Right lobe of liver (tissue), 6 donors: Measurements from ENCODE around the gene CMC1. TPM values are rescaled to one million over a fixed set of nuclear protein-coding genes. Genes with fewer than 3 reads are reported as not detected.

Experiments
- ATAC-seq, 4 donors: fragments of 200-7000 bp; cut with Tn5 transposase; one replicate each; pipeline ENCODE4 v1.9.1; 2020; ENCODE audit warnings: mild to moderate bottlenecking in 4 of 4, moderate library complexity in 4 of 4
- DNase-seq, 3 donors: peaks; one replicate each; pipeline ENCODE4 v3.0.0-alpha.2; 2020
- H3K27ac ChIP-seq, 3 donors: fragments of 200-600 bp; one replicate each; pipeline ENCODE4 v1.8.0; 2022
- H3K27me3 ChIP-seq, 2 donors: fragments of 200-600 bp; one replicate each; pipeline ENCODE4 v1.8.0; 2022
- H3K36me3 ChIP-seq, 4 donors: fragments of 200-600 bp; sonication (generic) in 1 of 4; one replicate each; pipeline versions ENCODE4 v1.5.1 to v1.8.0; 2017 to 2022; ENCODE audit warnings: control low read depth in 1 of 4
- H3K4me1 ChIP-seq, 4 donors: fragments of 200-600 bp; sonication (generic) in 1 of 4; one replicate each; pipeline versions ENCODE4 v1.5.1 to v1.8.0; 2017 to 2022; ENCODE audit warnings: control low read depth in 1 of 4
- H3K4me3 ChIP-seq, 3 donors: fragments of 200-600 bp; one replicate each; pipeline ENCODE4 v1.8.0; 2022
- H3K9me3 ChIP-seq, 4 donors: fragments of 200-600 bp; sonication (generic) in 1 of 4; one replicate each; pipeline versions ENCODE4 v1.5.1 to v1.8.0; 2017 to 2022; ENCODE audit warnings: control low read depth in 1 of 4
- POLR2A ChIP-seq: fragments of 450-650 bp; IDR thresholded peaks from one replicate; pipeline ENCODE4 v1.6.1; 2017; ENCODE audit warnings: antibody characterized with exemption, mild to moderate bottlenecking
- WGBS: methylation state at CpG from one replicate; pipeline ENCODE4 v1.1.6; 2018; ENCODE audit warnings: low coverage, low lambda C conversion rate; ENCODE audit not compliant: insufficient coverage; ENCODE audit errors: missing lambda C conversion rate; 5-methylcytosine and 5-hydroxymethylcytosine counted together
- intact Hi-C, 2 donors: fragments of 100-400 bp; cut with DNase I; formaldehyde crosslinking; loops; one replicate each; pipeline versions ENCODE4 v1.11.2 to v1.14.1; 2022
- total RNA-seq, 6 experiments: library from RNA; depleted of rRNA in 2 of 6; stranded (reverse); fragments of >200 nt in 2 of 6; fragmentation: NEBNext Ultra II Directional in 3 of 6; extraction: Animal tissue kit (Norgen Biotek cat#: 25700) in 3 of 6; gene quantifications; one replicate each; pipeline versions ENCODE4 v1.1.0 to v1.2.4, GENCODE V29; 2016 to 2023
- TF ChIP-seq, protein P1 (sequence below), 4 donors: fragments of 200-600 bp in 3 of 4; fragments of 450-650 bp in 1 of 4; IDR thresholded peaks; one replicate each; pipeline versions ENCODE4 v1.5.1 to v1.8.0; 2016 to 2022; ENCODE audit warnings: antibody characterized with exemption in 4 of 4, mild to moderate bottlenecking in 2 of 4
- donor health status: DM: no; HTN: yes; CAD: no.
- donor health status: DM: no; HTN: no; CAD: no.
- donor health status: DM: no; HTN: no; CAD: no.
- donor health status: DM: no; HTN: yes; CAD: no.
- donor health status: DM: no; HTN: yes; CAD: no.

The CMC1 gene
- total RNA-seq, 6 experiments from 2014 or later: 9.5 to 16.9 (median 12.2) TPM

DNA sequence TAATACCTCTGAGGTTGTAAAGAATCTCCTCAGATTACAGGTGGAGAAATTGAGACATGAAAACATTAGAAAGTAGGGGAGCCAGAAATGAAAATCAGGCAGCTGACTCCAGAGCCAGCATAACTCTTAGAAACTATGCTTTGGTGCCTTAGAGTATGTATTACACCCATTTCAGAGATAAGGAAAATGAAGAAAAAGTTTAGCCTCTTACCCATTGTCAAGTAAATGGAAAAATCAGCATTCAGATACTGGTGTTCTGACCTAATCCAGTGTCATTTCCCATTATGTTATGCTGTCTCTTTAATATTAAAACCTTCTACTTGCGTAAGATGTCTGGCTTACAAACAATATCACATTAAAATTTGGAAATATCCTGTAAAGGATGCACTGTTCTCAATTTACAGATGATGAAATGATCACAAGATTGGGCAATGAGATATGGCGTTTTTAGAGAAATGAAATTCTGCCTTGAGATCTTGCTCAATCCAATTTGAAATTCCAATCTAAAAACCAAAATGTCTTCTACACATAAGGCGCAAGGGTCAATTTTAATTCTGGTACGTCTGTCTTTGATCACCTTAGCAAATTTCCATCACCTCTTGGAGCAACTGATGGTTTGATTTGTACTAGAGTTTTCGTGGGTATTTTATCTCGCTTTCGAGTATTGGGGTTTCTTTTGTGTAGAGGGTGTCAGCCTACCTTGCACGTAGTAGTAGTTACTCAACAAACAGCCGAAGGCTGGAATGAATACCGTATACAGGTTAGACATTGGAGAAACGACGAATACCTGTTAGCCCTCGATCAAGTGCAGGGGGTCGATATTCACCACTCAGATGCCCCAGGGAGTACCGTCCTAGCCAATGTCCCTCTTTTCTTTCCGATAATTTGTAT, 106.2 kb downstream of the CMC1 start:
- Histone ChIP-seq H3K36me3 (no peaks in the 10 kb centered on the region), H3K4me1 (peaks cover 0 to 19% (median 9%) of the 10 kb centered on the region in 4 donors), H3K27ac (peak overlapping the region; percentile 99 to 100 (median 99)), H3K4me3 (peak overlapping the region; percentile 63 to 81 (median 79)), H3K9me3 (no peaks in the 10 kb centered on the region), H3K27me3 (no peaks in the 10 kb centered on the region)
- peak in 1 of 4 donors; percentile 6 for ATAC-seq
- intact Hi-C loops: no loop called here
- TF ChIP-seq, protein P1, sequence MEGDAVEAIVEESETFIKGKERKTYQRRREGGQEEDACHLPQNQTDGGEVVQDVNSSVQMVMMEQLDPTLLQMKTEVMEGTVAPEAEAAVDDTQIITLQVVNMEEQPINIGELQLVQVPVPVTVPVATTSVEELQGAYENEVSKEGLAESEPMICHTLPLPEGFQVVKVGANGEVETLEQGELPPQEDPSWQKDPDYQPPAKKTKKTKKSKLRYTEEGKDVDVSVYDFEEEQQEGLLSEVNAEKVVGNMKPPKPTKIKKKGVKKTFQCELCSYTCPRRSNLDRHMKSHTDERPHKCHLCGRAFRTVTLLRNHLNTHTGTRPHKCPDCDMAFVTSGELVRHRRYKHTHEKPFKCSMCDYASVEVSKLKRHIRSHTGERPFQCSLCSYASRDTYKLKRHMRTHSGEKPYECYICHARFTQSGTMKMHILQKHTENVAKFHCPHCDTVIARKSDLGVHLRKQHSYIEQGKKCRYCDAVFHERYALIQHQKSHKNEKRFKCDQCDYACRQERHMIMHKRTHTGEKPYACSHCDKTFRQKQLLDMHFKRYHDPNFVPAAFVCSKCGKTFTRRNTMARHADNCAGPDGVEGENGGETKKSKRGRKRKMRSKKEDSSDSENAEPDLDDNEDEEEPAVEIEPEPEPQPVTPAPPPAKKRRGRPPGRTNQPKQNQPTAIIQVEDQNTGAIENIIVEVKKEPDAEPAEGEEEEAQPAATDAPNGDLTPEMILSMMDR (IDR thresholded peaks at IDR 0.05): no peak
- peak; percentile 21 for TF ChIP-seq POLR2A
- WGBS: 7% methylated on average over 16 of the region's 16 CpGs
- DNase-seq: no peak

DNA sequence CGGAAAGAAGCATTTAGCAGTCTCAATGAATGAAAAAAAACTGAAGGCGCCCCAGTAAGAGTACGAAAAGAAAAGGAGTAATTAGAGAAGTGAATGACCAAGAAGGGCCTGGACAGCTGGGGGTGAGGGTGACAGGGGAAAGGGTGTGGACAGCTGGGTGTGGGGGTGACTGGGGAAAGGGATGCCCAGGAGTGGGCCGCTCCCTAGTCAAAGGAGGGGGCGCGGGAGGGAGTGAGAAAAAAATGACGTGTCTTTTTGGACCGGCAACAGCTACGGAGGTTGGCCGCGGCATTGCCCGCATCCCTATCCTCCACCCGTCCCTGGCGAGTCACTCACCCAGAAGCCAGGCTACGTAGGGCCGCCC, 106.8 kb downstream of the CMC1 start:
- H3K27me3 ChIP-seq: no peaks in the 10 kb centered on the region
- no peak for TF ChIP-seq POLR2A
- TF ChIP-seq, protein P1 (IDR thresholded peaks at IDR 0.05): no peak
- peak overlapping the region; percentile 99 to 100 (median 99) for H3K27ac ChIP-seq
- peaks cover 0 to 19% (median 9%) of the 10 kb centered on the region in 4 donors for H3K4me1 ChIP-seq
- peak in 2 of 4 donors; percentile 81 to 87 for ATAC-seq
- H3K36me3 ChIP-seq: no peaks in the 10 kb centered on the region
- intact Hi-C loops: no loop called here
- no peak for DNase-seq
- H3K9me3 ChIP-seq: no peaks in the 10 kb centered on the region
- peak overlapping the region; percentile 63 to 81 (median 79) for H3K4me3 ChIP-seq
- 0% methylated on average over 9 of the region's 16 CpGs for WGBS

- H3K4me1 ChIP-seq: peaks cover 0 to 19% (median 9%) of the 10 kb centered on the region in 4 donors
- peak; percentile 94 to 99 (median 97) for ATAC-seq
- 0% methylated on average over 25 of the region's 83 CpGs for WGBS
- intact Hi-C loops: no loop called here
- H3K9me3 ChIP-seq: no peaks in the 10 kb centered on the region
- peak; percentile 97 to 98 (median 98) for DNase-seq
- peak within 1 kb of the TSS; percentile 63 to 81 (median 79) for H3K4me3 ChIP-seq
- H3K27ac ChIP-seq: peak within 1 kb of the TSS; percentile 99 to 100 (median 99)
- TF ChIP-seq POLR2A: peak; percentile 74
- TF ChIP-seq, protein P1 (IDR thresholded peaks at IDR 0.05): peak in 3 of 4 donors; percentile 9 to 19 (median 18)
- H3K36me3 ChIP-seq: no peaks in the 10 kb centered on the region
- no peaks in the 10 kb centered on the region for H3K27me3 ChIP-seq
These were observed 107.4 kb downstream of the CMC1 start, which contains the start of the genes AZI2 and ZCWPW2 for GRCh38 chr3:28348629-28349468. Gene AZI2, minus strand, starts transcription at chr3:28348824. Its CDS starts 8,207 bp downstream, at chr3:28340617. Gene ZCWPW2, plus strand, starts transcription at chr3:28348721. Its CDS starts 64,348 bp downstream, at chr3:28413069.

DNA sequence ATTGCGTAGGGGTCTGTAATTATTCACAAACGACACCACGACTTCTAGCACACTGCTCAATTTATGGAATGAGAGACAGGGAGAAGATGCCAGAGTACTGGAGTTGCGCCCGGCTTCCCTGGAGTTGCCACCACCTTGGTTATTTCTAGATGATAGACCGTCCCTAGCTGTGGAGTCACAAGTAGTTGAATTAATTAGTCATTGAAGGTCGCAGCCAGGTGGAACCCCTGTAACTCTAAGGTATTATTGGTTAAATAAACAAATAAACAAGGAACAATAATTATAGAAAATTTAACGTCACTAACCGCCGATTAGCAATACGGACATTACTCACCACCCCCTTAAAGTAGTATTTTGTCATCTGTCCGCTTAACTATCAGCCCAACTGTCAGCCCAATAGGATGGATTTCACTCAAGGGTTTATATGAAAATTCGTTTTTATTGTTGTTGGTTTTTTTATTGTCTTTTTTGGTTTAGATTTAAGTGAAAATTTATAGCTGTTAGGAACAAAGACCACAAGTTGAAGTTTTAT, 108.1 kb downstream of the CMC1 start:
- 12% methylated on average over 13 of the region's 13 CpGs for WGBS
- intact Hi-C loops: no loop called here
- TF ChIP-seq, protein P1 (IDR thresholded peaks at IDR 0.05): peak in 1 of 4 donors; percentile 2
- TF ChIP-seq POLR2A: no peak
- no peaks in the 10 kb centered on the region for H3K36me3 ChIP-seq
- no peaks in the 10 kb centered on the region for H3K27me3 ChIP-seq
- H3K4me1 ChIP-seq: peaks cover 0 to 19% (median 9%) of the 10 kb centered on the region in 4 donors
- no peaks in the 10 kb centered on the region for H3K9me3 ChIP-seq
- ATAC-seq (peak in 2 of 4 donors; percentile 1), DNase-seq (no peak)
- peak overlapping the region; percentile 99 to 100 (median 99) for H3K27ac ChIP-seq
- H3K4me3 ChIP-seq: peak overlapping the region; percentile 63 to 81 (median 79)
